H1 (cell line): ENCODE data around the gene ARHGAP22. TPM values are rescaled to one million over a fixed set of nuclear protein-coding genes. Genes with fewer than 3 reads are reported as not detected.

Source experiments
- CTCF ChIA-PET: fragments of 300-600 bp; sonication (Branson Sonifier 250); formaldehyde crosslinking; loops from one replicate; lab custom pipeline; 2021; ENCODE audit not compliant: partially characterized antibody; lab: Charles Lee
- POLR2A ChIA-PET: fragments of 300-600 bp; sonication (Branson Sonifier 250); formaldehyde crosslinking; loops from one replicate; lab custom pipeline; 2021; ENCODE audit warnings: inconsistent platforms; ENCODE audit not compliant: partially characterized antibody; lab: Charles Lee
- DNase-seq, 2 experiments: peaks; one replicate each; pipeline versions ENCODE4 v3.0.0 to v3.0.0-alpha.2; 2010 to 2022; ENCODE audit warnings: low spot score in 2 of 2, low read depth in 1 of 2, mixed read lengths in 1 of 2
- FAIRE-seq: peaks from 2 replicates; lab custom pipeline; 2011; peaks lifted over from hg19 to GRCh38; lab: Jason Lieb, UNC
- H2AFZ ChIP-seq: 2 replicates; pipeline ENCODE4 v1.8.1; 2012; ENCODE audit warnings: low read length, inconsistent platforms
- H2AK5ac ChIP-seq: 2 replicates; pipeline ENCODE4 v1.6.1; 2013; ENCODE audit warnings: low read depth, low read length
- H2BK120ac ChIP-seq: replicated peaks from 2 replicates; pipeline ENCODE3; 2013; ENCODE audit warnings: low read depth, low read length, inconsistent platforms
- H2BK12ac ChIP-seq: 2 replicates; pipeline ENCODE4 v1.6.1; 2013; ENCODE audit warnings: low read depth, low read length
- H2BK15ac ChIP-seq: 2 replicates; pipeline ENCODE4 v1.6.1; 2013; ENCODE audit warnings: low read length
- H2BK20ac ChIP-seq: 2 replicates; pipeline ENCODE4 v1.6.1; 2013; ENCODE audit warnings: low read length
- H2BK5ac ChIP-seq: 2 replicates; pipeline ENCODE4 v1.6.1; 2013; ENCODE audit warnings: low read depth, low read length
- H3K14ac ChIP-seq: 2 replicates; pipeline ENCODE4 v1.6.1; 2013; ENCODE audit warnings: inconsistent platforms; ENCODE audit not compliant: insufficient read length
- H3K18ac ChIP-seq: 2 replicates; pipeline ENCODE4 v1.6.1; 2013; ENCODE audit warnings: low read length; ENCODE audit errors: extremely low read depth
- H3K23ac ChIP-seq: 2 replicates; pipeline ENCODE4 v1.6.1; 2013; ENCODE audit warnings: inconsistent platforms; ENCODE audit not compliant: insufficient read length
- H3K23me2 ChIP-seq: 2 replicates; pipeline ENCODE4 v1.6.1; 2013; ENCODE audit warnings: low read depth, low read length
- H3K27ac ChIP-seq: 2 replicates; pipeline ENCODE4 v1.6.1; 2011; ENCODE audit warnings: low read depth, low read length, inconsistent platforms
- H3K27me3 ChIP-seq, 4 experiments: replicated peaks in 1 of 4; 1 replicate in 1 of 4; 2 replicates in 3 of 4; pipeline versions ENCODE4 v1.6.1 to v1.8.1; 2011 to 2013; ENCODE audit warnings: low read length in 3 of 4, mild to moderate bottlenecking in 3 of 4, inconsistent platforms in 2 of 4, mixed read lengths in 2 of 4, moderate library complexity in 1 of 4; ENCODE audit not compliant: control insufficient read depth in 3 of 4, insufficient read depth in 3 of 4; ENCODE audit errors: extremely low read depth in 1 of 4
- H3K36me3 ChIP-seq, 4 experiments: 2 replicates each; pipeline versions ENCODE4 v1.6.1 to v1.8.1; 2011 to 2013; ENCODE audit warnings: mild to moderate bottlenecking in 4 of 4, low read length in 3 of 4, moderate library complexity in 2 of 4, control low read depth in 1 of 4, inconsistent platforms in 1 of 4; ENCODE audit not compliant: insufficient read depth in 4 of 4, control insufficient read depth in 2 of 4
- H3K4ac ChIP-seq: replicated peaks from 2 replicates; pipeline ENCODE3; 2013; ENCODE audit warnings: low read length, low read depth, mixed read lengths, inconsistent platforms; ENCODE audit not compliant: insufficient read length
- H3K4me1 ChIP-seq, 4 experiments: replicated peaks in 1 of 4; 1 replicate in 1 of 4; 2 replicates in 3 of 4; pipeline versions ENCODE4 v1.6.1 to v1.8.1; 2011 to 2013; ENCODE audit warnings: low read length in 3 of 4, inconsistent platforms in 2 of 4, mixed read lengths in 1 of 4; ENCODE audit not compliant: insufficient read depth in 4 of 4, control insufficient read depth in 3 of 4
- H3K4me2 ChIP-seq, 2 experiments: 2 replicates each; pipeline versions ENCODE4 v1.6.1 to v1.8.1; 2011 to 2013; ENCODE audit warnings: low read depth in 2 of 2, low read length in 2 of 2, control low read depth in 1 of 2, inconsistent platforms in 1 of 2, mild to moderate bottlenecking in 1 of 2; ENCODE audit not compliant: insufficient read depth in 1 of 2
- H3K4me3 ChIP-seq, 4 experiments: fragments of 200-600, 300-600 bp in 1 of 4; sonication (generic), shearing (Covaris generic), sonication (Bioruptor Twin) in 1 of 4; 2 replicates each; pipeline versions ENCODE4 v1.5.1 to v1.8.1; 2011 to 2016; ENCODE audit warnings: low read length in 4 of 4, low read depth in 3 of 4, control low read depth in 2 of 4, inconsistent platforms in 2 of 4, mild to moderate bottlenecking in 2 of 4, mixed read lengths in 1 of 4, moderate library complexity in 1 of 4; ENCODE audit not compliant: insufficient read depth in 2 of 4; ENCODE audit errors: extremely low read depth in 1 of 4
- H3K56ac ChIP-seq: replicated peaks from 2 replicates; pipeline ENCODE3; 2013; ENCODE audit warnings: low read depth, mild to moderate bottlenecking, mixed read lengths, low read length, inconsistent platforms; ENCODE audit not compliant: insufficient read length
- H3K79me1 ChIP-seq: 2 replicates; pipeline ENCODE4 v1.6.1; 2013; ENCODE audit warnings: low read depth, low read length, control low read depth
- H3K79me2 ChIP-seq, 2 experiments: 2 replicates each; pipeline versions ENCODE4 v1.6.1 to v1.8.1; 2012 to 2013; ENCODE audit warnings: low read length in 2 of 2, mild to moderate bottlenecking in 2 of 2, inconsistent platforms in 1 of 2; ENCODE audit not compliant: insufficient read depth in 2 of 2, control insufficient read depth in 1 of 2
- H3K9ac ChIP-seq, 4 experiments: replicated peaks in 1 of 4; 1 replicate in 1 of 4; 2 replicates in 3 of 4; pipeline versions ENCODE4 v1.6.1 to v1.8.1; 2011 to 2013; ENCODE audit warnings: low read depth in 3 of 4, low read length in 3 of 4, control low read depth in 2 of 4, mild to moderate bottlenecking in 2 of 4, moderate library complexity in 2 of 4, inconsistent platforms in 1 of 4; ENCODE audit errors: extremely low read depth in 1 of 4
- H3K9me3 ChIP-seq, 2 experiments: 2 replicates each; pipeline versions ENCODE4 v1.6.1 to v1.8.1; 2012 to 2013; ENCODE audit warnings: mild to moderate bottlenecking in 2 of 2, moderate library complexity in 2 of 2, control low read depth in 1 of 2, inconsistent platforms in 1 of 2, low read depth in 1 of 2, low read length in 1 of 2, mixed read lengths in 1 of 2; ENCODE audit not compliant: insufficient read depth in 2 of 2
- H4K20me1 ChIP-seq, 2 experiments: replicated peaks in 1 of 2; 2 replicates each; pipeline versions ENCODE3 to v1.8.1; 2011 to 2013; ENCODE audit warnings: inconsistent platforms in 2 of 2, low read length in 2 of 2, mild to moderate bottlenecking in 1 of 2; ENCODE audit not compliant: insufficient read depth in 2 of 2, control insufficient read depth in 1 of 2
- H4K5ac ChIP-seq: 2 replicates; pipeline ENCODE4 v1.6.1; 2013; ENCODE audit warnings: low read length, low read depth, mixed read lengths, inconsistent platforms; ENCODE audit not compliant: insufficient read length
- H4K8ac ChIP-seq: 2 replicates; pipeline ENCODE4 v1.8.0; 2013; ENCODE audit warnings: mild to moderate bottlenecking, moderate library complexity, low read length, inconsistent platforms; ENCODE audit not compliant: insufficient read depth; ENCODE audit errors: extremely low read depth
- H4K91ac ChIP-seq: replicated peaks from 2 replicates; pipeline ENCODE3; 2013; ENCODE audit warnings: low read length, mixed read lengths, inconsistent platforms; ENCODE audit not compliant: insufficient read length
- ASH2L ChIP-seq: fragments of 200-600, 300-600 bp; sonication (generic); IDR thresholded peaks from one replicate; pipeline ENCODE4 v1.7.1; 2017; ENCODE audit warnings: low read length
- EP300 ChIP-seq, 2 experiments: IDR thresholded peaks; 1 replicate in 1 of 2; 2 replicates in 1 of 2; pipeline ENCODE4 v1.6.1; 2011 to 2012; ENCODE audit warnings: low read depth in 2 of 2, low read length in 2 of 2, mild to moderate bottlenecking in 2 of 2, borderline replicate concordance in 1 of 2, inconsistent platforms in 1 of 2, moderate library complexity in 1 of 2
- HDAC6 ChIP-seq: IDR thresholded peaks from one replicate; pipeline ENCODE4 v1.7.1; 2012; ENCODE audit warnings: low read depth, mild to moderate bottlenecking, inconsistent platforms, low read length, moderate library complexity
- POLR2AphosphoS5 ChIP-seq: IDR thresholded peaks from 2 replicates; pipeline ENCODE4 v1.6.1; 2011; ENCODE audit warnings: low read depth, low read length
- RFX5 ChIP-seq: IDR thresholded peaks from 2 replicates; pipeline ENCODE4 v1.6.1; 2011; ENCODE audit warnings: low read depth, low read length, improper control_type of control experiment, borderline replicate concordance
- RXRA ChIP-seq: IDR thresholded peaks from 2 replicates; pipeline ENCODE4 v1.6.1; 2011; ENCODE audit warnings: low read depth, mild to moderate bottlenecking, low read length, moderate library complexity; ENCODE audit not compliant: insufficient read depth
- SIRT6 ChIP-seq: IDR thresholded peaks from one replicate; pipeline ENCODE4 v1.7.1; 2012; ENCODE audit warnings: low read length, inconsistent platforms
- TAF1 ChIP-seq: IDR thresholded peaks from 2 replicates; pipeline ENCODE4 v1.6.1; 2011; ENCODE audit warnings: mild to moderate bottlenecking, low read depth, low read length
- YY1 ChIP-seq: IDR thresholded peaks from 2 replicates; pipeline ENCODE4 v1.6.1; 2011; ENCODE audit warnings: low read depth, mild to moderate bottlenecking, low read length
- WGBS, 2 experiments: shearing (Covaris generic) in 1 of 2; methylation state at CpG; one replicate each; pipeline versions ENCODE4 v1.1.6 to v1.1.7; 2013 to 2015; ENCODE audit warnings: low lambda C conversion rate in 2 of 2, mixed read lengths in 2 of 2, inconsistent platforms in 1 of 2, low coverage in 1 of 2, missing lambda C conversion rate in 1 of 2; ENCODE audit not compliant: insufficient replicate concordance in 2 of 2, insufficient coverage in 1 of 2, insufficient read length in 1 of 2; ENCODE audit errors: extremely low coverage in 1 of 2, missing lambda C conversion rate in 1 of 2; 5-methylcytosine and 5-hydroxymethylcytosine counted together
- polyA plus RNA-seq, 7 experiments: library from polyadenylated mRNA; depleted of rRNA in 3 of 7; stranded (reverse) in 5 of 7; unstranded in 2 of 7; fragments of >200 nt in 5 of 7; fragments of 200-250 nt in 2 of 7; gene quantifications; 1 replicate in 5 of 7; 2 replicates in 1 of 7; 4 replicates in 1 of 7; pipeline versions ENCODE4 v1.2.1 to v1.2.3, GENCODE V29; 2011 to 2013; ENCODE audit warnings: missing spikeins in 2 of 7, mixed read lengths in 2 of 7
- total RNA-seq: library from RNA; stranded (reverse); fragmentation: NEBNext Ultra II Directional; extraction: Animal tissue kit (Norgen Biotek cat#: 25700); gene quantifications from 2 replicates; pipeline ENCODE4 v1.2.1, GENCODE V29; 2021
- TF ChIP-seq, protein P1 (sequence below): IDR thresholded peaks from 2 replicates; pipeline ENCODE4 v1.6.1; 2012; ENCODE audit warnings: inconsistent platforms
- TF ChIP-seq, protein P2 (sequence below), 3 experiments: IDR thresholded peaks; 1 replicate in 2 of 3; 2 replicates in 1 of 3; pipeline versions ENCODE4 v1.5.1 to v1.6.1; 2011; ENCODE audit warnings: low read length in 3 of 3, mild to moderate bottlenecking in 3 of 3, inconsistent platforms in 2 of 3, low read depth in 1 of 3, moderate library complexity in 1 of 3; ENCODE audit not compliant: insufficient read depth in 1 of 3; ENCODE audit errors: control extremely low read depth in 1 of 3
- TF ChIP-seq, protein P3 (sequence below): IDR thresholded peaks from 2 replicates; pipeline ENCODE4 v1.6.1; 2012; ENCODE audit warnings: inconsistent platforms

The ARHGAP22 gene
- total and polyA plus RNA-seq, 2 of the 8 experiments (the other 6 are each of a cell fraction or from before 2014, with no cell fraction given), result 3.6 to 11.2 TPM

DNA sequence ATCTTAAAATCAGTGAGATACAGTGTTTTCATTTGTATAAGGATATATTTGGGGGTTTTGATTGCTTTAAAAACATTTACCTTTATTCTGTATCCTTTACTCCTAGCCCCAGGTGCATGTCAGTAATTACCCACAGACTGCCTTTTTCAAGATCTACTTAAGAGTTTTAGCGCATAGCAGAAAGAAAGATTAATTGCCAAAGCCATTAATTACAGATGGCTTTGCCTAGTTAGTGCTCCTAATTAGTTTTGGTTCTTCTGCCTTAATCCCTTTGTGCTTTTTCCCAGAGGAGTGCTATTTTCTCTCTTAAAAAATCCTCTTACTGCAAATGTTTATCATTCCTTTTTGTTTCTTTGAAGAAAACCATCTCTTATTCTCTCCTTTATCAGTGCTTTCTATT, 175.6 kb downstream of the ARHGAP22 start:
- no peak overlapping the region for H3K4me2 ChIP-seq
- H3K27me3 ChIP-seq, result no peaks in the 10 kb centered on the region
- no peak overlapping the region for H2BK12ac ChIP-seq
- FAIRE-seq (no peak), DNase-seq (no peak)
- no peaks in the 10 kb centered on the region for H3K4me1 ChIP-seq
- H4K8ac ChIP-seq, result no peak overlapping the region
- ChIA-PET CTCF (no interaction called here), POLR2A (no interaction called here)
- no peak overlapping the region for H4K91ac ChIP-seq
- H3K14ac ChIP-seq, result no peak overlapping the region
- H3K79me2 ChIP-seq, result no peaks in the 10 kb centered on the region
- H3K9ac ChIP-seq, result no peak overlapping the region
- no peaks in the 10 kb centered on the region for H3K9me3 ChIP-seq
- WGBS, 2 experiments, result 95% methylated on average over 1 of the region's 1 CpG; no CpG with 5 or more reads in 1 of the 2 experiments
- H4K5ac ChIP-seq, result no peak overlapping the region
- H3K23ac ChIP-seq, result no peak overlapping the region
- H2AK5ac ChIP-seq, result no peak overlapping the region
- H3K23me2 ChIP-seq, result no peaks in the 10 kb centered on the region
- no peak overlapping the region for H2AFZ ChIP-seq
- H3K36me3 ChIP-seq, result peaks cover 0 to 13% (median 0%) of the 10 kb centered on the region in 4 experiments; a peak in 3 of 8 replicates
- no peak overlapping the region for H3K18ac ChIP-seq
- no peaks in the 10 kb centered on the region for H4K20me1 ChIP-seq
- H2BK5ac ChIP-seq, result no peak overlapping the region
- H3K4ac ChIP-seq, result no peak overlapping the region
- no peak overlapping the region for H3K56ac ChIP-seq
- H3K79me1 ChIP-seq, result no peaks in the 10 kb centered on the region
- H3K4me3 ChIP-seq, result no peak overlapping the region
- no peak overlapping the region for H3K27ac ChIP-seq
- H2BK15ac ChIP-seq, result no peak overlapping the region
- H2BK20ac ChIP-seq, result no peak overlapping the region
- H2BK120ac ChIP-seq, result no peak overlapping the region
- TF ChIP-seq SIRT6, result no peak
- TF ChIP-seq YY1, result no peak
- no peak for TF ChIP-seq RFX5
- TF ChIP-seq, protein P1, sequence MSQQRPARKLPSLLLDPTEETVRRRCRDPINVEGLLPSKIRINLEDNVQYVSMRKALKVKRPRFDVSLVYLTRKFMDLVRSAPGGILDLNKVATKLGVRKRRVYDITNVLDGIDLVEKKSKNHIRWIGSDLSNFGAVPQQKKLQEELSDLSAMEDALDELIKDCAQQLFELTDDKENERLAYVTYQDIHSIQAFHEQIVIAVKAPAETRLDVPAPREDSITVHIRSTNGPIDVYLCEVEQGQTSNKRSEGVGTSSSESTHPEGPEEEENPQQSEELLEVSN, result no peak
- no peak for TF ChIP-seq ASH2L
- TF ChIP-seq, protein P2, sequence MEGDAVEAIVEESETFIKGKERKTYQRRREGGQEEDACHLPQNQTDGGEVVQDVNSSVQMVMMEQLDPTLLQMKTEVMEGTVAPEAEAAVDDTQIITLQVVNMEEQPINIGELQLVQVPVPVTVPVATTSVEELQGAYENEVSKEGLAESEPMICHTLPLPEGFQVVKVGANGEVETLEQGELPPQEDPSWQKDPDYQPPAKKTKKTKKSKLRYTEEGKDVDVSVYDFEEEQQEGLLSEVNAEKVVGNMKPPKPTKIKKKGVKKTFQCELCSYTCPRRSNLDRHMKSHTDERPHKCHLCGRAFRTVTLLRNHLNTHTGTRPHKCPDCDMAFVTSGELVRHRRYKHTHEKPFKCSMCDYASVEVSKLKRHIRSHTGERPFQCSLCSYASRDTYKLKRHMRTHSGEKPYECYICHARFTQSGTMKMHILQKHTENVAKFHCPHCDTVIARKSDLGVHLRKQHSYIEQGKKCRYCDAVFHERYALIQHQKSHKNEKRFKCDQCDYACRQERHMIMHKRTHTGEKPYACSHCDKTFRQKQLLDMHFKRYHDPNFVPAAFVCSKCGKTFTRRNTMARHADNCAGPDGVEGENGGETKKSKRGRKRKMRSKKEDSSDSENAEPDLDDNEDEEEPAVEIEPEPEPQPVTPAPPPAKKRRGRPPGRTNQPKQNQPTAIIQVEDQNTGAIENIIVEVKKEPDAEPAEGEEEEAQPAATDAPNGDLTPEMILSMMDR (IDR thresholded peaks at IDR 0.05; ENCODE audit: control extremely low read depth in 1 of 3, insufficient read depth in 1 of 3, low read depth in 1 of 3, low read length in 3 of 3), result no peak
- no peak for TF ChIP-seq EP300 (IDR thresholded peaks at IDR 0.05; ENCODE audit: borderline replicate concordance in 1 of 2, low read depth in 2 of 2, low read length in 2 of 2)
- TF ChIP-seq POLR2AphosphoS5, result no peak
- TF ChIP-seq RXRA, result no peak
- TF ChIP-seq TAF1, result no peak
- TF ChIP-seq HDAC6, result no peak
- TF ChIP-seq, protein P3, sequence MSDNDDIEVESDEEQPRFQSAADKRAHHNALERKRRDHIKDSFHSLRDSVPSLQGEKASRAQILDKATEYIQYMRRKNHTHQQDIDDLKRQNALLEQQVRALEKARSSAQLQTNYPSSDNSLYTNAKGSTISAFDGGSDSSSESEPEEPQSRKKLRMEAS, result no peak
